CD14-positive monocyte (primary cell): ENCODE measurements around the gene ADCY7. TPM values are rescaled to one million over a fixed set of nuclear protein-coding genes. Genes with fewer than 3 reads are reported as not detected.

ENCODE experiments used
- DNase-seq, 3 donors: peaks; one replicate each; pipeline ENCODE4 v3.0.0-alpha.2; 2011 to 2022
- H2AFZ ChIP-seq: 2 replicates; pipeline ENCODE4 v1.6.0; 2012; ENCODE audit warnings: mild to moderate bottlenecking, low read depth, low read length, inconsistent platforms; ENCODE audit not compliant: insufficient read depth, poor library complexity, severe bottlenecking
- H3K27ac ChIP-seq, 2 donors: 1 replicate in 1 of 2; 2 replicates in 1 of 2; pipeline ENCODE4 v1.5.1; 2012 to 2013; ENCODE audit warnings: low read length in 2 of 2, control low read depth in 1 of 2, inconsistent platforms in 1 of 2, low read depth in 1 of 2, mild to moderate bottlenecking in 1 of 2
- H3K27me3 ChIP-seq, 2 donors: one replicate each; pipeline versions ENCODE4 v1.6.0 to v1.6.1; 2011 to 2013; ENCODE audit warnings: low read length in 2 of 2; ENCODE audit not compliant: control insufficient read depth in 2 of 2, insufficient read depth in 2 of 2
- H3K36me3 ChIP-seq, 2 donors: replicated peaks in 1 of 2; 1 replicate in 1 of 2; 2 replicates in 1 of 2; pipeline versions ENCODE4 v1.5.1 to v1.6.1; 2012 to 2013; ENCODE audit warnings: low read length in 2 of 2, control low read depth in 1 of 2, inconsistent platforms in 1 of 2, mild to moderate bottlenecking in 1 of 2; ENCODE audit not compliant: insufficient read depth in 2 of 2, control insufficient read depth in 1 of 2
- H3K4me1 ChIP-seq, 2 donors: 1 replicate in 1 of 2; 2 replicates in 1 of 2; pipeline versions ENCODE4 v1.5.1 to v1.6.1; 2012 to 2013; ENCODE audit warnings: low read length in 2 of 2, control low read depth in 1 of 2, inconsistent platforms in 1 of 2, mild to moderate bottlenecking in 1 of 2, moderate library complexity in 1 of 2; ENCODE audit not compliant: insufficient read depth in 2 of 2, control insufficient read depth in 1 of 2
- H3K4me2 ChIP-seq: replicated peaks from 2 replicates; pipeline ENCODE3; 2012; ENCODE audit warnings: low read length, moderate library complexity, mild to moderate bottlenecking; ENCODE audit not compliant: poor library complexity, severe bottlenecking; ENCODE audit errors: extremely low read depth
- H3K4me3 ChIP-seq, 3 experiments: fragments of 200-600 bp in 1 of 3; sonication (generic) in 1 of 3; replicated peaks in 1 of 3; 1 replicate in 2 of 3; 2 replicates in 1 of 3; pipeline ENCODE4 v1.5.1; 2011 to 2013; ENCODE audit warnings: low read length in 3 of 3, mild to moderate bottlenecking in 3 of 3, control low read depth in 2 of 3, low read depth in 2 of 3, inconsistent platforms in 1 of 3, moderate library complexity in 1 of 3
- H3K79me2 ChIP-seq: 2 replicates; pipeline ENCODE4 v1.6.0; 2012; ENCODE audit warnings: mild to moderate bottlenecking, control low read depth, inconsistent platforms, low read length, moderate library complexity; ENCODE audit not compliant: insufficient read depth
- H3K9ac ChIP-seq: 2 replicates; pipeline ENCODE4 v1.6.0; 2017; ENCODE audit warnings: low read length, mild to moderate bottlenecking; ENCODE audit not compliant: insufficient read depth, poor library complexity, severe bottlenecking
- H3K9me3 ChIP-seq, 2 donors: replicated peaks in 1 of 2; 1 replicate in 1 of 2; 2 replicates in 1 of 2; pipeline versions ENCODE4 v1.5.1 to v1.6.1; 2012 to 2013; ENCODE audit warnings: low read length in 2 of 2, control low read depth in 1 of 2; ENCODE audit not compliant: control insufficient read depth in 1 of 2, insufficient read depth in 1 of 2
- H4K20me1 ChIP-seq: 2 replicates; pipeline ENCODE4 v1.6.0; 2012; ENCODE audit warnings: mild to moderate bottlenecking, low read length, control low read depth, moderate library complexity; ENCODE audit not compliant: insufficient read depth
- H3K27ac Mint-ChIP-seq, 7 donors: one replicate each; pipeline ENCODE4 v1.8.0; 2020; ENCODE audit warnings: mild to moderate bottlenecking in 7 of 7, mixed read lengths in 7 of 7, moderate library complexity in 6 of 7, inconsistent platforms in 2 of 7
- H3K27me3 Mint-ChIP-seq, 3 donors: one replicate each; pipeline ENCODE4 v1.8.0; 2021 to 2022; ENCODE audit warnings: low read depth in 3 of 3, mild to moderate bottlenecking in 3 of 3, mixed read lengths in 3 of 3, moderate library complexity in 3 of 3, inconsistent platforms in 1 of 3
- H3K36me3 Mint-ChIP-seq, 2 donors: one replicate each; pipeline ENCODE4 v1.8.0; 2020; ENCODE audit warnings: mixed read lengths in 2 of 2, inconsistent platforms in 1 of 2, mild to moderate bottlenecking in 1 of 2
- H3K4me1 Mint-ChIP-seq: one replicate; pipeline ENCODE4 v1.8.0; 2020; ENCODE audit warnings: mild to moderate bottlenecking, mixed read lengths
- H3K4me3 Mint-ChIP-seq, 2 donors: one replicate each; pipeline ENCODE4 v1.8.0; 2020; ENCODE audit warnings: mild to moderate bottlenecking in 2 of 2, mixed read lengths in 2 of 2, moderate library complexity in 1 of 2
- H3K9me3 Mint-ChIP-seq, 7 donors: one replicate each; pipeline ENCODE4 v1.8.0; 2020 to 2022; ENCODE audit warnings: mixed read lengths in 7 of 7, mild to moderate bottlenecking in 6 of 7, moderate library complexity in 6 of 7, inconsistent platforms in 2 of 7
- WGBS: methylation state at CpG from one replicate; pipeline ENCODE4 v1.1.5; 2013; ENCODE audit warnings: missing lambda C conversion rate; ENCODE audit not compliant: insufficient coverage; 5-methylcytosine and 5-hydroxymethylcytosine counted together
- intact Hi-C, 2 donors: fragments of 100-400 bp; cut with micrococcal nuclease; formaldehyde crosslinking; loops; one replicate each; pipeline versions ENCODE4 v1.15.0 to v1.15.1; 2023
- polyA plus RNA-seq, 3 donors: library from polyadenylated mRNA; depleted of rRNA in 1 of 3; unstranded in 2 of 3; stranded (reverse) in 1 of 3; fragments of 300-500 nt in 2 of 3; fragments of >200 nt in 1 of 3; fragmentation: Illumina TruSeq in 2 of 3; gene quantifications; 1 replicate in 2 of 3; 2 replicates in 1 of 3; pipeline ENCODE4 v1.2.3, GENCODE V29; 2012 to 2021
- TF ChIP-seq, protein P1 (sequence below): fragments of 200-600 bp; IDR thresholded peaks from one replicate; pipeline ENCODE4 v1.8.0; 2022; ENCODE audit warnings: antibody characterized with exemption, mild to moderate bottlenecking

Gene ADCY7
- polyA plus RNA-seq, 3 donors, result 53.1 to 230 (median 91.5) TPM

DNA sequence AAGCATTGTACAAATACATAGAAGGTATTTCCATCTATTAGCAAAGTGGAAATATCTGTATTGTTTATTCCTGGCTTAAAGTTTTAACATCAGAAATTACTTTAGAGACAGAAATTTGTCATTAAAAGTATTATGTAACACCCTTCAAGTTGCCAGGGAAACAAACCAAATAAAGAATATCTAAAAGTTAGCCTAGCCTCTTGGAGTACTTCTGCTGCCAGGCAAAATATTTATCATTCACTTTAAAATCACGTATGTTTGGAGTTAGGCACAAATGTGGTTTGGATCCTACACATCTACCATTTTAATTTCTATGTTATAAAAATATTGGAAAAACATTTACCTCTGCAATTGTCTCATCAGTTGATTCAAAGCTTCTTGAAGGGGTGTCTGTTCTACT lies 87.7 kb downstream of the ADCY7 start:
- H3K36me3 ChIP-seq, result peaks cover 74 to 90% of the 10 kb centered on the region in 2 donors
- Mint-ChIP-seq H3K36me3 (peaks cover 60 to 76% of the 10 kb centered on the region in 2 donors), H3K27ac (peak overlapping the region in 3 of 7 donors; percentile 25 to 45 (median 30))

DNA sequence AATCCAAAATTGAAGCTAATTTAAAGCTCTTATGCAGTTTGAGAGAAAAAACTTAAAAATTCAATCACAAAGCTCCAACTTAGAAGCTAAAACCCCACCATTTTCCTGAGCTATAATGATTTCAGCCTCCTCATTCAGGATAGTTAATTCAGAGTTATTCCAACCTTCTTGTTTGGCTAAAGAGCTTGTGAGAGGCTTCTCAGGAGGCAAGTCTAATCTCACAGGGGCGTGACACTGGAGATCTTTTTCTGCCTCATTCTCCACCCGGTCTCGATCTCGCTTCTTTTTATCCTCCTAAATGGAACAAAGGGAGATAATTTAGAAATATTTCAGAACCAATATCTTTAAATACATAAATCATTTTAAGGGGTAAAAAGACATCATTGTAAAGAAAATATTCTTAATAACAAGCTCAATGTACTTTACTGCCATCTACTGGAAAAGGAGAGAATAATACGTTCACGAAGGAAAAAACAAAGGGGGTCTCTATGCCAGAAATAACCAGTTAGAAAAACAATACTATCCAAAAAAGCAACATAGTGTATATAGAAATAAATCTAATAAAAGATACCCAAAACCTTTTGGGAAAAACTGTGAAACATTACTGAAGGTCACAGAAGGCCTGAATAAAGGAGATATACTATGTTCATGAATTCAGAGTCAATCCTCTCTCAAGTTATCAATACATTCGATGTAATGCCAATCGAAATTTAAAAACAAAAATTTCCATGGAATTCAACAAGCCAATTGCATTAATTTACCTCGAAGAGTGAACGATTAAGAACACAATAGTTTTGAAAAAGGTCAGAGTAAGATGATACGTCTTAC lies 88.5 kb downstream of the ADCY7 start:
- TF ChIP-seq, protein P1, sequence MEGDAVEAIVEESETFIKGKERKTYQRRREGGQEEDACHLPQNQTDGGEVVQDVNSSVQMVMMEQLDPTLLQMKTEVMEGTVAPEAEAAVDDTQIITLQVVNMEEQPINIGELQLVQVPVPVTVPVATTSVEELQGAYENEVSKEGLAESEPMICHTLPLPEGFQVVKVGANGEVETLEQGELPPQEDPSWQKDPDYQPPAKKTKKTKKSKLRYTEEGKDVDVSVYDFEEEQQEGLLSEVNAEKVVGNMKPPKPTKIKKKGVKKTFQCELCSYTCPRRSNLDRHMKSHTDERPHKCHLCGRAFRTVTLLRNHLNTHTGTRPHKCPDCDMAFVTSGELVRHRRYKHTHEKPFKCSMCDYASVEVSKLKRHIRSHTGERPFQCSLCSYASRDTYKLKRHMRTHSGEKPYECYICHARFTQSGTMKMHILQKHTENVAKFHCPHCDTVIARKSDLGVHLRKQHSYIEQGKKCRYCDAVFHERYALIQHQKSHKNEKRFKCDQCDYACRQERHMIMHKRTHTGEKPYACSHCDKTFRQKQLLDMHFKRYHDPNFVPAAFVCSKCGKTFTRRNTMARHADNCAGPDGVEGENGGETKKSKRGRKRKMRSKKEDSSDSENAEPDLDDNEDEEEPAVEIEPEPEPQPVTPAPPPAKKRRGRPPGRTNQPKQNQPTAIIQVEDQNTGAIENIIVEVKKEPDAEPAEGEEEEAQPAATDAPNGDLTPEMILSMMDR, result peak; percentile 94
- H3K4me3 Mint-ChIP-seq, result no peak overlapping the region
- Histone ChIP-seq H3K4me2 (no peak overlapping the region), H3K79me2 (peaks cover 46% of the 10 kb centered on the region), H2AFZ (no peak overlapping the region), H3K9ac (no peak overlapping the region), H3K9me3 (no peaks in the 10 kb centered on the region), H4K20me1 (peaks cover 53% of the 10 kb centered on the region), H3K4me3 (no peak overlapping the region), H3K4me1 (no peaks in the 10 kb centered on the region), H3K27me3 (no peaks in the 10 kb centered on the region), H3K27ac (peak overlapping the region in 1 of 2 donors; percentile 39), H3K36me3 (peaks cover 74 to 90% of the 10 kb centered on the region in 2 donors)
- H3K36me3 Mint-ChIP-seq, result peaks cover 59 to 75% of the 10 kb centered on the region in 2 donors
- no CpG with 5 or more reads among the region's 11 CpGs for WGBS
- H3K27me3 Mint-ChIP-seq, result no peaks in the 10 kb centered on the region
- DNase-seq, result peak in 1 of 3 donors; percentile 41
- intact Hi-C loops, result loop anchor here in 1 of 2 donors (5.0 kb wide), 1 partner anchor 143 kb away; no protein-coding TSS in a partner anchor
- no peaks in the 10 kb centered on the region for H3K9me3 Mint-ChIP-seq
- H3K4me1 Mint-ChIP-seq, result peaks cover 4% of the 10 kb centered on the region
- H3K27ac Mint-ChIP-seq, result peak overlapping the region in 1 of 7 donors; percentile 43

More for the DNA sequence above, 87.7 kb downstream of the ADCY7 start:
- TF ChIP-seq, protein P1, result no peak
- no peak for DNase-seq
- H3K9me3 Mint-ChIP-seq, result peaks cover 0 to 4% (median 3%) of the 10 kb centered on the region in 7 donors
- Histone ChIP-seq H4K20me1 (peaks cover 45% of the 10 kb centered on the region), H2AFZ (no peak overlapping the region), H3K27me3 (no peaks in the 10 kb centered on the region), H3K4me1 (no peaks in the 10 kb centered on the region), H3K4me3 (no peak overlapping the region), H3K27ac (no peak overlapping the region), H3K9me3 (no peaks in the 10 kb centered on the region), H3K4me2 (no peak overlapping the region), H3K79me2 (peaks cover 40% of the 10 kb centered on the region), H3K9ac (no peak overlapping the region)
- no peak overlapping the region for H3K4me3 Mint-ChIP-seq
- intact Hi-C loops, result loop anchor here in 1 of 2 donors (5.0 kb wide), 1 partner anchor 142 kb away; no protein-coding TSS in a partner anchor
- no peaks in the 10 kb centered on the region for H3K27me3 Mint-ChIP-seq
- H3K4me1 Mint-ChIP-seq, result no peaks in the 10 kb centered on the region
- WGBS, result no CpG with 5 or more reads among the region's 1 CpG
